ENCODE results near the gene NAT8.
"Not testable (repeated sequence)": the region's sequence is repeated elsewhere in the genome, so short reads cannot be mapped to it uniquely, and the experiment has no call there.

NAT8 gene

GRCh38 chr2:73619925-73620324 lies 22.3 kb downstream of the NAT8 start:
- not testable (repeated sequence) for H4K20me1 ChIP-seq (ENCODE audit: insufficient read depth, low read length, poor library complexity, severe bottlenecking); H3K79me2 ChIP-seq (ENCODE audit: insufficient read depth, low read length); H3K4me2 ChIP-seq (ENCODE audit: low read depth, low read length, poor library complexity, severe bottlenecking); H3K9me2 ChIP-seq (replicated peaks; ENCODE audit: low read depth, low read length); H3K4me3 ChIP-seq (ENCODE audit: low read length, poor library complexity, severe bottlenecking); H3K9me3 ChIP-seq (ENCODE audit: insufficient read depth, low read depth, low read length); H3K36me3 ChIP-seq (ENCODE audit: insufficient read depth, low read length); H3K4me1 ChIP-seq (ENCODE audit: insufficient read depth, low read length, poor library complexity, severe bottlenecking); H3K27me3 ChIP-seq (ENCODE audit: insufficient read depth, low read length, poor library complexity, severe bottlenecking); H3K9ac ChIP-seq (ENCODE audit: low read depth, low read length, poor library complexity, severe bottlenecking); H2AFZ ChIP-seq (ENCODE audit: low read length); H3F3A ChIP-seq (ENCODE audit: low read depth)
- TF ChIP-seq CTCF (conservative IDR thresholded peaks at IDR 0.05; ENCODE audit: low read length), result peak; percentile 65

GRCh38 chr2:73614997-73615396 lies 27.2 kb downstream of the NAT8 start:
- H3K36me3 ChIP-seq (ENCODE audit: insufficient read depth, low read length), result no peaks in the 10 kb centered on the region
- H2AFZ ChIP-seq (ENCODE audit: low read length), result no peak overlapping the region
- TF ChIP-seq EZH2phosphoT487 (IDR thresholded peaks at IDR 0.05; ENCODE audit: borderline replicate concordance) (no peak), CTCF (conservative IDR thresholded peaks at IDR 0.05; ENCODE audit: low read length) (no peak)
- no peak overlapping the region for H3K4me2 ChIP-seq (ENCODE audit: low read depth, low read length, poor library complexity, severe bottlenecking)
- no peaks in the 10 kb centered on the region for H3K9me2 ChIP-seq (replicated peaks; ENCODE audit: low read depth, low read length)
- no peak overlapping the region for H3K9ac ChIP-seq (ENCODE audit: low read depth, low read length, poor library complexity, severe bottlenecking)
- H3K4me3 ChIP-seq (ENCODE audit: low read length, poor library complexity, severe bottlenecking), result no peak overlapping the region
- no peaks in the 10 kb centered on the region for H3K4me1 ChIP-seq (ENCODE audit: insufficient read depth, low read length, poor library complexity, severe bottlenecking)
- H3F3A ChIP-seq (ENCODE audit: low read depth), result no peaks in the 10 kb centered on the region
- no peaks in the 10 kb centered on the region for H3K79me2 ChIP-seq (ENCODE audit: insufficient read depth, low read length)
- H4K20me1 ChIP-seq (ENCODE audit: insufficient read depth, low read length, poor library complexity, severe bottlenecking), result no peaks in the 10 kb centered on the region
- no peaks in the 10 kb centered on the region for H3K9me3 ChIP-seq (ENCODE audit: insufficient read depth, low read depth, low read length)
- no peaks in the 10 kb centered on the region for H3K27me3 ChIP-seq (ENCODE audit: insufficient read depth, low read length, poor library complexity, severe bottlenecking)

GRCh38 chr2:73614105-73614504 lies 28.1 kb downstream of the NAT8 start:
- H4K20me1 ChIP-seq (ENCODE audit: insufficient read depth, low read length, poor library complexity, severe bottlenecking), result no peaks in the 10 kb centered on the region
- H3K4me3 ChIP-seq (ENCODE audit: low read length, poor library complexity, severe bottlenecking), result no peak overlapping the region
- no peak overlapping the region for H2AFZ ChIP-seq (ENCODE audit: low read length)
- no peaks in the 10 kb centered on the region for H3K9me3 ChIP-seq (ENCODE audit: insufficient read depth, low read depth, low read length)
- H3K27me3 ChIP-seq (ENCODE audit: insufficient read depth, low read length, poor library complexity, severe bottlenecking), result no peaks in the 10 kb centered on the region
- no peaks in the 10 kb centered on the region for H3F3A ChIP-seq (ENCODE audit: low read depth)
- no peak for TF ChIP-seq EZH2phosphoT487 (IDR thresholded peaks at IDR 0.05; ENCODE audit: borderline replicate concordance)
- no peak for TF ChIP-seq CTCF (conservative IDR thresholded peaks at IDR 0.05; ENCODE audit: low read length)
- no peaks in the 10 kb centered on the region for H3K9me2 ChIP-seq (replicated peaks; ENCODE audit: low read depth, low read length)
- H3K79me2 ChIP-seq (ENCODE audit: insufficient read depth, low read length), result no peaks in the 10 kb centered on the region
- H3K36me3 ChIP-seq (ENCODE audit: insufficient read depth, low read length), result no peaks in the 10 kb centered on the region
- no peaks in the 10 kb centered on the region for H3K4me1 ChIP-seq (ENCODE audit: insufficient read depth, low read length, poor library complexity, severe bottlenecking)
- no peak overlapping the region for H3K4me2 ChIP-seq (ENCODE audit: low read depth, low read length, poor library complexity, severe bottlenecking)
- no peak overlapping the region for H3K9ac ChIP-seq (ENCODE audit: low read depth, low read length, poor library complexity, severe bottlenecking)
